ENCODE measurements around the gene IL18.
"Not testable (repeated sequence)": the region's sequence is repeated elsewhere in the genome, so short reads cannot be mapped to it uniquely, and the experiment has no call there.

DNA sequence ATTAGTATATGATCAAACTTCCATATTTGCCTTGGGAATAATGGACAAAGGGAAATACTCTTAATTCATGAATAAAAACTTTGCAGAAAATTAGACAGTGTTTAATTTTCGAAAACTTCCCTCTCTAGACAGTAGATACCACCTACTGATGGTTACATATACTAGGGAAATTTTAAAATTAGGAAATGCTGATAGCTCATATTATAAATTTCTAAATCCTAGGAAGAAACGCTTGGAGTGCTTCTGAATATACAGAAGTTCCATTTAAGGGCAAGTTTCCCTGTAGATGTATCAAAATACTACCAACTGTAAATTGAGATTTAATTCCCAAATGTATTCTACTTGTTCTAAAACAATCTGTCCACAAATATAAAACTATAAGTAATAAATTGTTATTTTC, 68.6 kb downstream of the IL18 start:
- TF ChIP-seq, protein P1, sequence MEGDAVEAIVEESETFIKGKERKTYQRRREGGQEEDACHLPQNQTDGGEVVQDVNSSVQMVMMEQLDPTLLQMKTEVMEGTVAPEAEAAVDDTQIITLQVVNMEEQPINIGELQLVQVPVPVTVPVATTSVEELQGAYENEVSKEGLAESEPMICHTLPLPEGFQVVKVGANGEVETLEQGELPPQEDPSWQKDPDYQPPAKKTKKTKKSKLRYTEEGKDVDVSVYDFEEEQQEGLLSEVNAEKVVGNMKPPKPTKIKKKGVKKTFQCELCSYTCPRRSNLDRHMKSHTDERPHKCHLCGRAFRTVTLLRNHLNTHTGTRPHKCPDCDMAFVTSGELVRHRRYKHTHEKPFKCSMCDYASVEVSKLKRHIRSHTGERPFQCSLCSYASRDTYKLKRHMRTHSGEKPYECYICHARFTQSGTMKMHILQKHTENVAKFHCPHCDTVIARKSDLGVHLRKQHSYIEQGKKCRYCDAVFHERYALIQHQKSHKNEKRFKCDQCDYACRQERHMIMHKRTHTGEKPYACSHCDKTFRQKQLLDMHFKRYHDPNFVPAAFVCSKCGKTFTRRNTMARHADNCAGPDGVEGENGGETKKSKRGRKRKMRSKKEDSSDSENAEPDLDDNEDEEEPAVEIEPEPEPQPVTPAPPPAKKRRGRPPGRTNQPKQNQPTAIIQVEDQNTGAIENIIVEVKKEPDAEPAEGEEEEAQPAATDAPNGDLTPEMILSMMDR (IDR thresholded peaks at IDR 0.05), result not testable (repeated sequence)
- not testable (repeated sequence) for TF ChIP-seq ZFX (IDR thresholded peaks at IDR 0.05; ENCODE audit: borderline replicate concordance)
